AG20443 (cell line): Measurements from ENCODE around the gene ST8SIA5.

Experiments used
- DNase-seq: peaks from one replicate; pipeline ENCODE4 v3.0.0; 2012; ENCODE audit warnings: low spot score, mixed read lengths

The ST8SIA5 gene

GRCh38 chr18:46740046-46740445 lies 16.8 kb downstream of the ST8SIA5 start:
- no peak for DNase-seq

GRCh38 chr18:46738491-46738890 lies 18.4 kb downstream of the ST8SIA5 start:
- DNase-seq = no peak

- no peak for DNase-seq
Measured at GRCh38 chr18:46736736-46737135, 20.1 kb downstream of the ST8SIA5 start.

GRCh38 chr18:46736135-46736534 lies 20.7 kb downstream of the ST8SIA5 start:
- DNase-seq = no peak

GRCh38 chr18:46734981-46735380 lies 21.9 kb downstream of the ST8SIA5 start:
- DNase-seq = no peak

- no peak for DNase-seq
Measured at GRCh38 chr18:46733872-46734271, 23.0 kb downstream of the ST8SIA5 start.

GRCh38 chr18:46732801-46733200 lies 24.1 kb downstream of the ST8SIA5 start:
- DNase-seq = no peak

- DNase-seq = no peak
Measured at GRCh38 chr18:46732201-46732600, 24.7 kb downstream of the ST8SIA5 start.

- no peak for DNase-seq
Measured at GRCh38 chr18:46731316-46731715, 25.5 kb downstream of the ST8SIA5 start.

GRCh38 chr18:46728219-46728930 lies 28.5 kb downstream of the ST8SIA5 start:
- DNase-seq = no peak

GRCh38 chr18:46727177-46727576 lies 29.7 kb downstream of the ST8SIA5 start:
- DNase-seq = no peak

- no peak for DNase-seq
Measured at GRCh38 chr18:46725310-46725709, 31.5 kb downstream of the ST8SIA5 start.

GRCh38 chr18:46723856-46724415 lies 32.9 kb downstream of the ST8SIA5 start:
- no peak for DNase-seq

- DNase-seq = no peak
Measured at GRCh38 chr18:46722051-46722450, 34.8 kb downstream of the ST8SIA5 start.

- no peak for DNase-seq
Measured at GRCh38 chr18:46721331-46721730, 35.5 kb downstream of the ST8SIA5 start.

- DNase-seq = peak; percentile 51
Measured at GRCh38 chr18:46720521-46720920, 36.3 kb downstream of the ST8SIA5 start.

- no peak for DNase-seq
Measured at GRCh38 chr18:46720092-46720491, 36.8 kb downstream of the ST8SIA5 start.

- DNase-seq = peak; percentile 36
Measured at GRCh38 chr18:46719388-46719787, 37.5 kb downstream of the ST8SIA5 start.

- DNase-seq = peak; percentile 65
Measured at GRCh38 chr18:46718501-46719341, 38.1 kb downstream of the ST8SIA5 start.

- no peak for DNase-seq
Measured at GRCh38 chr18:46716827-46717226, 40.0 kb downstream of the ST8SIA5 start.

GRCh38 chr18:46716336-46716735 lies 40.5 kb downstream of the ST8SIA5 start:
- DNase-seq = no peak

GRCh38 chr18:46715062-46715461 lies 41.8 kb downstream of the ST8SIA5 start:
- no peak for DNase-seq

GRCh38 chr18:46712406-46712805 lies 44.4 kb downstream of the ST8SIA5 start:
- DNase-seq = peak; percentile 89
